HCT116 (cell line): ENCODE measurements around the gene BAIAP2. TPM values are rescaled to one million over a fixed set of nuclear protein-coding genes. Genes with fewer than 3 reads are reported as not detected.

Source experiments
- ATAC-seq: fragments of 200-7000 bp; cut with Tn5 transposase; 2 replicates; pipeline ENCODE4 v1.9.1; 2020; ENCODE audit warnings: mild to moderate bottlenecking, moderate library complexity
- BruUV-seq: library from RNA; stranded (reverse); fragments of 400-500 nt; replicated peaks from 2 replicates; lab custom pipeline; 2021; lab: Mats Ljungman, UMichigan
- CTCF ChIA-PET: fragments of 300-600 bp; sonication (Branson Sonifier 250); formaldehyde crosslinking; loops from one replicate; lab custom pipeline; 2021; ENCODE audit warnings: antibody characterized with exemption; lab: Charles Lee
- POLR2A ChIA-PET: fragments of 300-600, 350-600 bp; sonication (Branson Sonifier 250); formaldehyde crosslinking; loops from one replicate; lab custom pipeline; 2021; ENCODE audit warnings: antibody characterized with exemption; lab: Charles Lee
- RAD21 ChIA-PET, 2 experiments: fragments of 300-600 bp; sonication (Branson Sonifier 250); formaldehyde crosslinking; loops; one replicate each; lab custom pipeline; 2023; ENCODE audit warnings: low total read pairs in 2 of 2; ENCODE audit not compliant: uncharacterized antibody in 2 of 2, unreplicated experiment in 2 of 2, low non-redundant PET in 1 of 2; lab: Charles Lee
- DNase-seq: peaks from one replicate; pipeline ENCODE4 v3.0.0-alpha.2; 2010; ENCODE audit warnings: low read depth, low spot score
- H2AFZ ChIP-seq: fragments of 200-600 bp; shearing (Covaris generic), sonication (generic); 2 replicates; pipeline ENCODE4 v1.6.1; 2017; ENCODE audit warnings: low read depth, mixed run types, mixed read lengths, antibody characterized with exemption, low read length; ENCODE audit not compliant: poor library complexity, severe bottlenecking
- H3K27ac ChIP-seq: 2 replicates; pipeline ENCODE4 v1.5.1; 2012; ENCODE audit warnings: low read depth, low read length
- H3K27me3 ChIP-seq: fragments of 200-600 bp; sonication (generic); 2 replicates; pipeline ENCODE4 v1.6.1; 2016; ENCODE audit warnings: mixed run types, low read length, mixed read lengths; ENCODE audit not compliant: insufficient read depth
- H3K36me3 ChIP-seq, 2 experiments: fragments of 200-500 bp in 1 of 2; fragments of 200-600 bp in 1 of 2; sonication (Bioruptor generic) in 1 of 2; sonication (generic) in 1 of 2; 2 replicates each; pipeline versions ENCODE4 v1.5.1 to v1.6.1; 2014 to 2016; ENCODE audit warnings: low read length in 2 of 2, inconsistent platforms in 1 of 2, mixed read lengths in 1 of 2, mixed run types in 1 of 2; ENCODE audit not compliant: insufficient read depth in 2 of 2, control insufficient read depth in 1 of 2
- H3K4me1 ChIP-seq, 2 experiments: fragments of 200-600 bp in 1 of 2; sonication (generic) in 1 of 2; 2 replicates each; pipeline versions ENCODE4 v1.5.1 to v1.6.1; 2012 to 2017; ENCODE audit warnings: low read length in 2 of 2, inconsistent platforms in 1 of 2, mild to moderate bottlenecking in 1 of 2, mixed read lengths in 1 of 2, mixed run types in 1 of 2, moderate library complexity in 1 of 2; ENCODE audit not compliant: insufficient read depth in 2 of 2, control insufficient read depth in 1 of 2
- H3K4me2 ChIP-seq: fragments of 200-600 bp; sonication (generic); 2 replicates; pipeline ENCODE4 v1.6.1; 2017; ENCODE audit warnings: mixed run types, low read length, mixed read lengths
- H3K4me3 ChIP-seq, 2 experiments: fragments of 200-600 bp in 1 of 2; sonication (generic) in 1 of 2; replicated peaks in 1 of 2; 2 replicates each; pipeline ENCODE4 v1.5.1; 2011 to 2016; ENCODE audit warnings: low read length in 2 of 2, control low read depth in 1 of 2, low read depth in 1 of 2, mild to moderate bottlenecking in 1 of 2, mixed read lengths in 1 of 2, mixed run types in 1 of 2
- H3K79me2 ChIP-seq: fragments of 200-600 bp; sonication (generic); 2 replicates; pipeline ENCODE4 v1.6.1; 2017; ENCODE audit warnings: mild to moderate bottlenecking, mixed run types, low read length, moderate library complexity, mixed read lengths; ENCODE audit not compliant: insufficient read depth
- H3K9ac ChIP-seq: fragments of 200-600 bp; sonication (generic); 2 replicates; pipeline ENCODE4 v1.6.1; 2016; ENCODE audit warnings: low read length, mixed read lengths
- H3K9me2 ChIP-seq: fragments of 200-600 bp; sonication (generic), shearing (Covaris generic); 2 replicates; pipeline ENCODE4 v1.6.1; 2017; ENCODE audit warnings: mixed run types, mild to moderate bottlenecking, moderate library complexity; ENCODE audit not compliant: insufficient read depth
- H3K9me3 ChIP-seq, 2 experiments: fragments of 200-500 bp in 1 of 2; fragments of 200-600 bp in 1 of 2; sonication (Bioruptor generic) in 1 of 2; sonication (generic) in 1 of 2; 2 replicates each; pipeline ENCODE4 v1.6.1; 2014 to 2017; ENCODE audit warnings: low read length in 2 of 2, mixed read lengths in 2 of 2, inconsistent platforms in 1 of 2, low read depth in 1 of 2, mild to moderate bottlenecking in 1 of 2, mixed run types in 1 of 2, moderate library complexity in 1 of 2; ENCODE audit not compliant: control insufficient read depth in 1 of 2, insufficient read depth in 1 of 2
- H4K20me1 ChIP-seq: fragments of 200-600 bp; sonication (generic), shearing (Covaris generic); 2 replicates; pipeline ENCODE4 v1.6.1; 2017; ENCODE audit warnings: mixed run types, mild to moderate bottlenecking, moderate library complexity; ENCODE audit not compliant: insufficient read depth
- CBX3 ChIP-seq: IDR thresholded peaks from 2 replicates; pipeline ENCODE4 v1.6.1; 2012; ENCODE audit warnings: low read depth
- CEBPB ChIP-seq: IDR thresholded peaks from 2 replicates; pipeline ENCODE4 v1.6.1; 2012; ENCODE audit warnings: low read depth
- EGR1 ChIP-seq: IDR thresholded peaks from 2 replicates; pipeline ENCODE4 v1.6.1; 2012; ENCODE audit warnings: low read depth
- ELF1 ChIP-seq: IDR thresholded peaks from 2 replicates; pipeline ENCODE4 v1.6.1; 2012; ENCODE audit warnings: low read depth, borderline replicate concordance
- EZH2phosphoT487 ChIP-seq: fragments of 200-600 bp; IDR thresholded peaks from 2 replicates; pipeline ENCODE4 v1.6.1; 2018; ENCODE audit warnings: antibody characterized with exemption, borderline replicate concordance
- FOSL1 ChIP-seq: IDR thresholded peaks from 2 replicates; pipeline ENCODE4 v1.6.1; 2012; ENCODE audit warnings: low read depth
- JUND ChIP-seq: IDR thresholded peaks from 2 replicates; pipeline ENCODE4 v1.6.1; 2012
- POLR2A ChIP-seq: IDR thresholded peaks from 2 replicates; pipeline ENCODE4 v1.7.0; 2011; ENCODE audit warnings: borderline replicate concordance; ENCODE audit not compliant: insufficient read depth, insufficient read length; ENCODE audit errors: extremely low read depth
- POLR2AphosphoS5 ChIP-seq: IDR thresholded peaks from 2 replicates; pipeline ENCODE4 v1.6.1; 2011; ENCODE audit warnings: mild to moderate bottlenecking, low read depth, low read length, moderate library complexity
- RAD21 ChIP-seq: IDR thresholded peaks from 2 replicates; pipeline ENCODE4 v1.6.1; 2012; ENCODE audit warnings: low read depth, mild to moderate bottlenecking
- SIN3A ChIP-seq: IDR thresholded peaks from 2 replicates; pipeline ENCODE4 v1.6.1; 2012; ENCODE audit warnings: low read depth
- SP1 ChIP-seq: IDR thresholded peaks from 2 replicates; pipeline ENCODE4 v1.6.1; 2012; ENCODE audit warnings: low read depth
- SRF ChIP-seq: IDR thresholded peaks from 2 replicates; pipeline ENCODE4 v1.6.1; 2012; ENCODE audit warnings: low read depth
- TCF7L2 ChIP-seq: IDR thresholded peaks from 2 replicates; pipeline ENCODE4 v1.7.0; 2011; ENCODE audit warnings: borderline replicate concordance, inconsistent platforms; ENCODE audit not compliant: insufficient read depth, insufficient read length; ENCODE audit errors: extremely low read depth
- ZFX ChIP-seq: fragments of 450-650 bp; IDR thresholded peaks from 2 replicates; pipeline ENCODE4 v1.6.1; 2017
- ZNF274 ChIP-seq: fragments of 200-500 bp; sonication (Bioruptor generic); IDR thresholded peaks from 2 replicates; pipeline ENCODE4 v1.6.1; 2014; ENCODE audit warnings: mild to moderate bottlenecking, low read depth, low read length, inconsistent platforms
- intact Hi-C: fragments of 100-400 bp; cut with micrococcal nuclease; formaldehyde crosslinking; loops from 2 replicates; pipeline ENCODE4 v1.10.0; 2022
- total RNA-seq: library from RNA; stranded (reverse); gene quantifications from one replicate; pipeline ENCODE4 v1.2.1, GENCODE V29; 2021; ENCODE audit not compliant: unreplicated experiment
- TF ChIP-seq, protein P1 (sequence below): IDR thresholded peaks from 2 replicates; pipeline ENCODE4 v1.6.1; 2012
- TF ChIP-seq, protein P2 (sequence below): IDR thresholded peaks from 2 replicates; pipeline ENCODE4 v1.6.1; 2012; ENCODE audit warnings: low read depth
- TF ChIP-seq, protein P3 (sequence below): IDR thresholded peaks from 2 replicates; pipeline ENCODE4 v1.6.1; 2011; ENCODE audit warnings: mild to moderate bottlenecking, low read length, moderate library complexity; ENCODE audit not compliant: insufficient replicate concordance; ENCODE audit errors: extremely low read depth
- TF ChIP-seq, protein P4 (sequence below): IDR thresholded peaks from 2 replicates; pipeline ENCODE4 v1.6.1; 2012

The BAIAP2 gene
- total RNA-seq, 1 experiment from 2014 or later = 105 TPM

DNA sequence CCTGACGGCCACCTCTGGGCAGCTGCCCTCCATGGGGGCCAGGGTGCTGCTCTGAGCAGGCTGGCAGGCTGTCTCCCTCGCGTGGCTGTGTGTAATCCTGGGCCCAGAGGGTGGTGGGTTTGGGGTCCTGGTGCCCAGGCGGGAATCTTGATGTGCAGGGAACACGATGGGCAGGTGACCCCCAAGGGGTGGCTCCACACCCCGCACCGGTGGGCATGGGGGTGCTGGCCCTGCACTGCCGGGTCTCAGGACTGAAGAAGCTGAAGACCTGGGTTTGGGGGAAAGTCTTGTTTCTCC is 34.7 kb upstream of the BAIAP2 start:
- DNase-seq (no peak), ATAC-seq (no peak)
- no peaks in the 10 kb centered on the region for H3K9me3 ChIP-seq
- no peak overlapping the region for H3K4me2 ChIP-seq
- intact Hi-C loops = no loop called here
- H4K20me1 ChIP-seq = no peaks in the 10 kb centered on the region
- BruUV-seq = no TSS peak
- H3K27ac ChIP-seq = no peak overlapping the region
- peaks cover 12% of the 10 kb centered on the region for H3K27me3 ChIP-seq
- H3K9ac ChIP-seq = no peak overlapping the region
- H3K79me2 ChIP-seq = no peaks in the 10 kb centered on the region
- no peaks in the 10 kb centered on the region for H3K9me2 ChIP-seq
- TF ChIP-seq POLR2AphosphoS5 (no peak), RAD21 (no peak), SP1 (no peak), EZH2phosphoT487 (no peak), SRF (no peak), EGR1 (no peak), ELF1 (no peak), SIN3A (no peak), ZFX (no peak), CBX3 (no peak), POLR2A (no peak), ZNF274 (no peak), JUND (no peak), TCF7L2 (no peak), FOSL1 (no peak), CEBPB (no peak)
- TF ChIP-seq, protein P1, sequence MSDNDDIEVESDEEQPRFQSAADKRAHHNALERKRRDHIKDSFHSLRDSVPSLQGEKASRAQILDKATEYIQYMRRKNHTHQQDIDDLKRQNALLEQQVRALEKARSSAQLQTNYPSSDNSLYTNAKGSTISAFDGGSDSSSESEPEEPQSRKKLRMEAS = no peak
- TF ChIP-seq, protein P2, sequence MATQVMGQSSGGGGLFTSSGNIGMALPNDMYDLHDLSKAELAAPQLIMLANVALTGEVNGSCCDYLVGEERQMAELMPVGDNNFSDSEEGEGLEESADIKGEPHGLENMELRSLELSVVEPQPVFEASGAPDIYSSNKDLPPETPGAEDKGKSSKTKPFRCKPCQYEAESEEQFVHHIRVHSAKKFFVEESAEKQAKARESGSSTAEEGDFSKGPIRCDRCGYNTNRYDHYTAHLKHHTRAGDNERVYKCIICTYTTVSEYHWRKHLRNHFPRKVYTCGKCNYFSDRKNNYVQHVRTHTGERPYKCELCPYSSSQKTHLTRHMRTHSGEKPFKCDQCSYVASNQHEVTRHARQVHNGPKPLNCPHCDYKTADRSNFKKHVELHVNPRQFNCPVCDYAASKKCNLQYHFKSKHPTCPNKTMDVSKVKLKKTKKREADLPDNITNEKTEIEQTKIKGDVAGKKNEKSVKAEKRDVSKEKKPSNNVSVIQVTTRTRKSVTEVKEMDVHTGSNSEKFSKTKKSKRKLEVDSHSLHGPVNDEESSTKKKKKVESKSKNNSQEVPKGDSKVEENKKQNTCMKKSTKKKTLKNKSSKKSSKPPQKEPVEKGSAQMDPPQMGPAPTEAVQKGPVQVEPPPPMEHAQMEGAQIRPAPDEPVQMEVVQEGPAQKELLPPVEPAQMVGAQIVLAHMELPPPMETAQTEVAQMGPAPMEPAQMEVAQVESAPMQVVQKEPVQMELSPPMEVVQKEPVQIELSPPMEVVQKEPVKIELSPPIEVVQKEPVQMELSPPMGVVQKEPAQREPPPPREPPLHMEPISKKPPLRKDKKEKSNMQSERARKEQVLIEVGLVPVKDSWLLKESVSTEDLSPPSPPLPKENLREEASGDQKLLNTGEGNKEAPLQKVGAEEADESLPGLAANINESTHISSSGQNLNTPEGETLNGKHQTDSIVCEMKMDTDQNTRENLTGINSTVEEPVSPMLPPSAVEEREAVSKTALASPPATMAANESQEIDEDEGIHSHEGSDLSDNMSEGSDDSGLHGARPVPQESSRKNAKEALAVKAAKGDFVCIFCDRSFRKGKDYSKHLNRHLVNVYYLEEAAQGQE = no peak
- TF ChIP-seq, protein P3, sequence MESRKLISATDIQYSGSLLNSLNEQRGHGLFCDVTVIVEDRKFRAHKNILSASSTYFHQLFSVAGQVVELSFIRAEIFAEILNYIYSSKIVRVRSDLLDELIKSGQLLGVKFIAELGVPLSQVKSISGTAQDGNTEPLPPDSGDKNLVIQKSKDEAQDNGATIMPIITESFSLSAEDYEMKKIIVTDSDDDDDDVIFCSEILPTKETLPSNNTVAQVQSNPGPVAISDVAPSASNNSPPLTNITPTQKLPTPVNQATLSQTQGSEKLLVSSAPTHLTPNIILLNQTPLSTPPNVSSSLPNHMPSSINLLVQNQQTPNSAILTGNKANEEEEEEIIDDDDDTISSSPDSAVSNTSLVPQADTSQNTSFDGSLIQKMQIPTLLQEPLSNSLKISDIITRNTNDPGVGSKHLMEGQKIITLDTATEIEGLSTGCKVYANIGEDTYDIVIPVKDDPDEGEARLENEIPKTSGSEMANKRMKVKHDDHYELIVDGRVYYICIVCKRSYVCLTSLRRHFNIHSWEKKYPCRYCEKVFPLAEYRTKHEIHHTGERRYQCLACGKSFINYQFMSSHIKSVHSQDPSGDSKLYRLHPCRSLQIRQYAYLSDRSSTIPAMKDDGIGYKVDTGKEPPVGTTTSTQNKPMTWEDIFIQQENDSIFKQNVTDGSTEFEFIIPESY = no peak
- TF ChIP-seq, protein P4, sequence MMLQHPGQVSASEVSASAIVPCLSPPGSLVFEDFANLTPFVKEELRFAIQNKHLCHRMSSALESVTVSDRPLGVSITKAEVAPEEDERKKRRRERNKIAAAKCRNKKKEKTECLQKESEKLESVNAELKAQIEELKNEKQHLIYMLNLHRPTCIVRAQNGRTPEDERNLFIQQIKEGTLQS = no peak
- peaks cover 24 to 34% of the 10 kb centered on the region in 2 experiments; a peak in 3 of 4 replicates for H3K36me3 ChIP-seq
- H3K4me3 ChIP-seq = no peak overlapping the region
- no peak overlapping the region for H2AFZ ChIP-seq
- ChIA-PET RAD21 (no interaction called here), CTCF (no interaction called here), POLR2A (no interaction called here)
- H3K4me1 ChIP-seq = peaks cover 8 to 16% of the 10 kb centered on the region in 2 experiments
